GM19395 (cell line): ENCODE measurements around the gene PHF11.

Experiments used
- ATAC-seq: cut with Tn5 transposase; IDR thresholded peaks from one replicate; pipeline ENCODE4 v1.9.1; 2021; ENCODE audit warnings: mild to moderate bottlenecking, moderate library complexity; ENCODE audit not compliant: unreplicated experiment

PHF11 gene

GRCh38 chr13:49497272-49497671 lies 1.5 kb downstream of the PHF11 start:
- ATAC-seq, result no peak

GRCh38 chr13:49498206-49498605 lies 2.5 kb downstream of the PHF11 start:
- no peak for ATAC-seq

- no peak for ATAC-seq
Measured at GRCh38 chr13:49499889-49500660, 4.3 kb downstream of the PHF11 start.

GRCh38 chr13:49502954-49503353 lies 7.2 kb downstream of the PHF11 start:
- ATAC-seq, result no peak

- no peak for ATAC-seq
Measured at GRCh38 chr13:49503951-49504350, 8.2 kb downstream of the PHF11 start.

GRCh38 chr13:49512578-49512977 lies 16.8 kb downstream of the PHF11 start:
- no peak for ATAC-seq

- no peak for ATAC-seq
Measured at GRCh38 chr13:49516467-49516866, 20.7 kb downstream of the PHF11 start.

GRCh38 chr13:49517461-49517860 lies 21.7 kb downstream of the PHF11 start:
- ATAC-seq, result no peak

GRCh38 chr13:49521224-49521623 lies 25.5 kb downstream of the PHF11 start:
- ATAC-seq, result no peak

- ATAC-seq, result no peak
Measured at GRCh38 chr13:49524740-49525501, 29.2 kb downstream of the PHF11 start.

- no peak for ATAC-seq
Measured at GRCh38 chr13:49527123-49527522, 31.4 kb downstream of the PHF11 start.

- no peak for ATAC-seq
Measured at GRCh38 chr13:49528161-49528560, 32.4 kb downstream of the PHF11 start.

- ATAC-seq, result peak; percentile 78
Measured at GRCh38 chr13:49530457-49530856, 34.7 kb downstream of the PHF11 start.

GRCh38 chr13:49532593-49532992 lies 36.8 kb downstream of the PHF11 start:
- no peak for ATAC-seq

- no peak for ATAC-seq
Measured at GRCh38 chr13:49533011-49533410, 37.3 kb downstream of the PHF11 start.

GRCh38 chr13:49533591-49534269 lies 38.0 kb downstream of the PHF11 start:
- ATAC-seq, result no peak

GRCh38 chr13:49536144-49536873 lies 40.6 kb downstream of the PHF11 start:
- no peak for ATAC-seq

- no peak for ATAC-seq
Measured at GRCh38 chr13:49538404-49538803, 42.7 kb downstream of the PHF11 start.

- no peak for ATAC-seq
Measured at GRCh38 chr13:49539313-49539712, 43.6 kb downstream of the PHF11 start.

GRCh38 chr13:49539746-49540145 lies 44.0 kb downstream of the PHF11 start:
- ATAC-seq, result no peak

GRCh38 chr13:49540552-49540951 lies 44.8 kb downstream of the PHF11 start:
- ATAC-seq, result no peak
